Activated CD8-positive, alpha-beta memory T cell treated with anti-CD3 and anti-CD28 coated beads for 1 hour (primary cell): Measurements from ENCODE around the gene SLIT3.
"Not testable (repeated sequence)": the region's sequence is repeated elsewhere in the genome, so short reads cannot be mapped to it uniquely, and the experiment has no call there.

Experiments used
- DNase-seq, 2 donors: peaks; one replicate each; pipeline ENCODE4 v3.0.0-alpha.2; 2020; ENCODE audit warnings: low read depth in 1 of 2; ENCODE audit errors: extremely low read depth in 1 of 2

The SLIT3 gene

GRCh38 chr5:169223595-169223953 lies 77.4 kb downstream of the SLIT3 start:
- no peak for DNase-seq

GRCh38 chr5:169222934-169223594 lies 77.9 kb downstream of the SLIT3 start:
- no peak for DNase-seq

- no peak for DNase-seq
These were observed 79.4 kb downstream of the SLIT3 start for GRCh38 chr5:169221519-169221918.

- DNase-seq: no peak
These were observed 81.0 kb downstream of the SLIT3 start for GRCh38 chr5:169219961-169220360.

GRCh38 chr5:169219351-169219750 lies 81.6 kb downstream of the SLIT3 start:
- no peak for DNase-seq

GRCh38 chr5:169218861-169219260 lies 82.1 kb downstream of the SLIT3 start:
- DNase-seq: no peak

- no peak for DNase-seq
These were observed 82.8 kb downstream of the SLIT3 start for GRCh38 chr5:169218176-169218575.

GRCh38 chr5:169216866-169217265 lies 84.1 kb downstream of the SLIT3 start:
- DNase-seq: no peak

- no peak for DNase-seq
These were observed 87.5 kb downstream of the SLIT3 start for GRCh38 chr5:169213479-169213878.

- not testable (repeated sequence) for DNase-seq
These were observed 89.2 kb downstream of the SLIT3 start for GRCh38 chr5:169211761-169212160.

- DNase-seq: no peak
These were observed 96.0 kb downstream of the SLIT3 start for GRCh38 chr5:169204788-169205400.

GRCh38 chr5:169202969-169203368 lies 98.0 kb downstream of the SLIT3 start:
- no peak for DNase-seq

GRCh38 chr5:169201597-169201996 lies 99.3 kb downstream of the SLIT3 start:
- no peak for DNase-seq

- no peak for DNase-seq
These were observed 100.7 kb downstream of the SLIT3 start for GRCh38 chr5:169200125-169200778.

GRCh38 chr5:169197343-169197742 lies 103.6 kb downstream of the SLIT3 start:
- DNase-seq: no peak

GRCh38 chr5:169196059-169196458 lies 104.9 kb downstream of the SLIT3 start:
- no peak for DNase-seq

- DNase-seq: no peak
These were observed 105.3 kb downstream of the SLIT3 start for GRCh38 chr5:169195601-169196000.

GRCh38 chr5:169192536-169192935 lies 108.4 kb downstream of the SLIT3 start:
- DNase-seq: no peak

GRCh38 chr5:169190849-169191248 lies 110.1 kb downstream of the SLIT3 start:
- no peak for DNase-seq

- no peak for DNase-seq
These were observed 115.3 kb downstream of the SLIT3 start for GRCh38 chr5:169185626-169186025.

GRCh38 chr5:169183576-169183975 lies 117.4 kb downstream of the SLIT3 start:
- DNase-seq: no peak

GRCh38 chr5:169182797-169183196 lies 118.1 kb downstream of the SLIT3 start:
- no peak for DNase-seq
